Measurements from ENCODE around the gene ULK2. TPM values are rescaled to one million over a fixed set of nuclear protein-coding genes. Genes with fewer than 3 reads are reported as not detected.
"Not testable (repeated sequence)": the region's sequence is repeated elsewhere in the genome, so short reads cannot be mapped to it uniquely, and the experiment has no call there.

ULK2 gene
- total RNA-seq, 4 donors from 2014 or later = 9.0 to 28.5 (median 12.9) TPM

- in situ Hi-C loops (cut with MboI; ENCODE audit: low pct_ligation_motif_present in 1 of 4, low pct_unique_long_range_greater_than_20kb in 1 of 4, low sequenced_read_pairs in 3 of 4) (loop anchor here (5.0 to 25.0 kb wide), 5 partner anchors 104 to 404 kb away; partner anchors contain the start of gene B9D1 (in 4 of the 4)), intact Hi-C loops (cut with DNase I; ENCODE audit: low total_unique reads) (loop anchor here (1.0 to 10.0 kb wide), 2 partner anchors 252 to 402 kb away; partner anchors contain the start of gene B9D1)
- TF ChIP-seq POLR2AphosphoS5 (IDR thresholded peaks at IDR 0.05) (no peak), POLR2A (IDR thresholded peaks at IDR 0.05) (no peak)
- TF ChIP-seq, protein P1, sequence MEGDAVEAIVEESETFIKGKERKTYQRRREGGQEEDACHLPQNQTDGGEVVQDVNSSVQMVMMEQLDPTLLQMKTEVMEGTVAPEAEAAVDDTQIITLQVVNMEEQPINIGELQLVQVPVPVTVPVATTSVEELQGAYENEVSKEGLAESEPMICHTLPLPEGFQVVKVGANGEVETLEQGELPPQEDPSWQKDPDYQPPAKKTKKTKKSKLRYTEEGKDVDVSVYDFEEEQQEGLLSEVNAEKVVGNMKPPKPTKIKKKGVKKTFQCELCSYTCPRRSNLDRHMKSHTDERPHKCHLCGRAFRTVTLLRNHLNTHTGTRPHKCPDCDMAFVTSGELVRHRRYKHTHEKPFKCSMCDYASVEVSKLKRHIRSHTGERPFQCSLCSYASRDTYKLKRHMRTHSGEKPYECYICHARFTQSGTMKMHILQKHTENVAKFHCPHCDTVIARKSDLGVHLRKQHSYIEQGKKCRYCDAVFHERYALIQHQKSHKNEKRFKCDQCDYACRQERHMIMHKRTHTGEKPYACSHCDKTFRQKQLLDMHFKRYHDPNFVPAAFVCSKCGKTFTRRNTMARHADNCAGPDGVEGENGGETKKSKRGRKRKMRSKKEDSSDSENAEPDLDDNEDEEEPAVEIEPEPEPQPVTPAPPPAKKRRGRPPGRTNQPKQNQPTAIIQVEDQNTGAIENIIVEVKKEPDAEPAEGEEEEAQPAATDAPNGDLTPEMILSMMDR (IDR thresholded peaks at IDR 0.05) = peak; percentile 85 to 96 (median 94)
- WGBS, 2 donors (ENCODE audit: low coverage in 1 of 2) = 20 to 24% methylated on average over 1 to 11 of the region's 12 CpGs
- Histone ChIP-seq H3K27ac (no peak overlapping the region), H3K9me3 (no peaks in the 10 kb centered on the region), H3K4me3 (no peak overlapping the region), H3K27me3 (no peaks in the 10 kb centered on the region), H3K36me3 (no peaks in the 10 kb centered on the region), H3K4me1 (peaks cover 0 to 7% (median 0%) of the 10 kb centered on the region in 4 donors)
- DNase-seq = peak; percentile 84
Observed at GRCh38 chr17:19766421-19767270, 101.1 kb downstream of the ULK2 start.

GRCh38 chr17:19766016-19766415 is 101.7 kb downstream of the ULK2 start:
- WGBS, 2 donors (ENCODE audit: low coverage in 1 of 2) = 66 to 100% methylated on average over 2 to 7 of the region's 7 CpGs
- Histone ChIP-seq H3K36me3 (no peaks in the 10 kb centered on the region), H3K4me3 (no peak overlapping the region), H3K27ac (no peak overlapping the region), H3K9me3 (no peaks in the 10 kb centered on the region), H3K27me3 (no peaks in the 10 kb centered on the region), H3K4me1 (peaks cover 0 to 7% (median 0%) of the 10 kb centered on the region in 4 donors)
- in situ Hi-C loops (cut with MboI; ENCODE audit: low pct_ligation_motif_present in 1 of 4, low pct_unique_long_range_greater_than_20kb in 1 of 4, low sequenced_read_pairs in 3 of 4) = loop anchor here (5.0 to 25.0 kb wide), 5 partner anchors 104 to 404 kb away; partner anchors contain the start of gene B9D1 (in 4 of the 4)
- intact Hi-C loops (cut with DNase I; ENCODE audit: low total_unique reads) = loop anchor here (1.0 to 10.0 kb wide), 2 partner anchors 252 to 401 kb away; partner anchors contain the start of gene B9D1
- no peak for DNase-seq
- TF ChIP-seq POLR2AphosphoS5 (IDR thresholded peaks at IDR 0.05) (no peak), POLR2A (IDR thresholded peaks at IDR 0.05) (no peak), EP300 (IDR thresholded peaks at IDR 0.05; ENCODE audit: low read depth) (no peak)
- TF ChIP-seq, protein P1 (IDR thresholded peaks at IDR 0.05) = no peak

DNA sequence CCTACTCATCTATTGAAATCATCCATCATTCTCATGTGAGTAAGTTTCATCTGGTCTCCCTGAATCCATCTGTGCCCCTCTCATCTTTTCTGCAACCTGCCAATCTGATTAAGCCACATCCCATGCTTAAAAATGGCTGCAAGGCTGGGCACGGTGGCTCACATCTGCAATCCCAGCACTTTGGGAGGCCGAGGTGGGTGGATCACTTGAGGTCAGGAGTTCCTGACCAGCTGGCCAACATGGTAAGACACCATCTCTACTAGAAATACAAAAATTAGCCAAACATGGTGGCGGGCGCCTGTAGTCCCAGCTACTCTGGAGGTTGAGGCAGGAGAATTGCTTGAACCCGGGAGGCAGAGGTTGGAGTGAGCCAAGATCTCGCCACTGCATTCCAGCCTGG is 103.7 kb downstream of the ULK2 start:
- not testable (repeated sequence) for H3K4me3 ChIP-seq, H3K36me3 ChIP-seq, H3K9me3 ChIP-seq, H3K27me3 ChIP-seq, H3K4me1 ChIP-seq, H3K27ac ChIP-seq, DNase-seq
- intact Hi-C loops (cut with DNase I; ENCODE audit: low total_unique reads) = loop anchor here (10.0 kb wide), 1 partner anchor 399 kb away; the partner anchor contains the start of gene B9D1
- in situ Hi-C loops (cut with MboI; ENCODE audit: low pct_ligation_motif_present in 1 of 4, low pct_unique_long_range_greater_than_20kb in 1 of 4, low sequenced_read_pairs in 3 of 4) = loop anchor here (5.0 to 25.0 kb wide), 5 partner anchors 102 to 402 kb away; partner anchors contain the start of gene B9D1 (in 4 of the 4)
- WGBS, 2 donors (ENCODE audit: low coverage in 1 of 2) = 97% methylated on average over 6 of the region's 6 CpGs; no CpG with 5 or more reads in 1 of the 2 donors

GRCh38 chr17:19763416-19763815 is 104.3 kb downstream of the ULK2 start:
- in situ Hi-C loops (cut with MboI; ENCODE audit: low pct_ligation_motif_present in 1 of 4, low pct_unique_long_range_greater_than_20kb in 1 of 4, low sequenced_read_pairs in 3 of 4) = loop anchor here (5.0 to 25.0 kb wide), 5 partner anchors 101 to 401 kb away; partner anchors contain the start of gene B9D1 (in 4 of the 4)
- Histone ChIP-seq H3K27me3 (no peaks in the 10 kb centered on the region), H3K4me1 (peaks cover 0 to 7% (median 0%) of the 10 kb centered on the region in 4 donors), H3K27ac (no peak overlapping the region), H3K9me3 (no peaks in the 10 kb centered on the region), H3K36me3 (no peaks in the 10 kb centered on the region), H3K4me3 (no peak overlapping the region)
- DNase-seq = no peak
- TF ChIP-seq POLR2A (IDR thresholded peaks at IDR 0.05) = no peak
- TF ChIP-seq, protein P1 (IDR thresholded peaks at IDR 0.05) = no peak
- TF ChIP-seq EP300 (IDR thresholded peaks at IDR 0.05; ENCODE audit: low read depth) = no peak
- WGBS, 2 donors (ENCODE audit: low coverage in 1 of 2) = 97% methylated on average over 2 of the region's 2 CpGs; no CpG with 5 or more reads in 1 of the 2 donors
- intact Hi-C loops (cut with DNase I; ENCODE audit: low total_unique reads) = loop anchor here (10.0 kb wide), 1 partner anchor 399 kb away; the partner anchor contains the start of gene B9D1
